ENCODE data around the gene CHERP.

GRCh38 chr19:16586991-16587832 is 45.0 kb upstream of the CHERP start:
- TF ChIP-seq EZH2 (IDR thresholded peaks at IDR 0.05) (no peak), POLR2AphosphoS5 (IDR thresholded peaks at IDR 0.05; ENCODE audit: borderline replicate concordance, low read depth, low read length) (no peak), FOXP2 (optimal IDR thresholded peaks at IDR 0.05; ENCODE audit: control extremely low read depth, extremely low read length, insufficient read depth) (no peak)
